HepG2 (cell line): Measurements from ENCODE around the gene ROBO2.

Experiments used
- PCBP1 ChIP-seq: fragments of 200-400 bp; formaldehyde crosslinking; IDR thresholded peaks from 2 replicates; pipeline ENCODE4 v1.6.1; 2017; ENCODE audit warnings: mild to moderate bottlenecking, low read depth, low read length, borderline replicate concordance
- PHF8 ChIP-seq: sonication (generic); formaldehyde crosslinking; IDR thresholded peaks from 2 replicates; pipeline ENCODE4 v1.5.0; 2020; ENCODE audit warnings: missing genetic modification reagents
- TCF7L2 ChIP-seq: IDR thresholded peaks from 2 replicates; pipeline ENCODE4 v1.6.1; 2011; ENCODE audit warnings: mild to moderate bottlenecking, low read depth, low read length, moderate library complexity
- ZNF33B ChIP-seq: sonication (generic); formaldehyde crosslinking; IDR thresholded peaks from 2 replicates; pipeline ENCODE4 v1.5.1; 2020; ENCODE audit warnings: mild to moderate bottlenecking, missing genetic modification reagents
- TF ChIP-seq, protein P1 (sequence below): sonication (generic); formaldehyde crosslinking; IDR thresholded peaks from 2 replicates; pipeline ENCODE4 v1.8.1; 2023; ENCODE audit warnings: mild to moderate bottlenecking, inconsistent platforms, moderate library complexity, missing genetic modification reagents, borderline replicate concordance
- TF ChIP-seq, protein P2 (sequence below): sonication (generic); formaldehyde crosslinking; conservative IDR thresholded peaks from 2 replicates; pipeline ENCODE4 v1.4.0; 2020; ENCODE audit warnings: missing genetic modification reagents

DNA sequence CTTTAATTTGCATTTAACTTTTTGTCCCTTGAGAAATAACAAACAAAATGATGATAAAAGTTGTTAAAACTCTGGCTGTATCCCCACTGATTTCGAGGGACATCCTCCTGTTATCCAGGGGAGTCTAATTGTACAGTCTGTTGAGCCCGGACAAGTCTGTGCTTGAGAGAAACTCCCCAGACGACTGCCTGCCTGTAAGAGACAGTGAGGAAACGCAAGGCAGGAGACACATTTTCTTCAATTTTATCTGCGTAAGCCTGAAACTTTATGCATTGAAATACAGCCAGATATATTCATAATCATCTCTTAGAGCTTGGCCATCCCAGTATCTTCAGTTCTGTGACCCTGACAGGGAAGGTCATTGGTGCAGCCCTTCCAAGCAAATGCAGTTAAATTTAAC is 97.7 kb downstream of the ROBO2 start:
- TF ChIP-seq, protein P1, sequence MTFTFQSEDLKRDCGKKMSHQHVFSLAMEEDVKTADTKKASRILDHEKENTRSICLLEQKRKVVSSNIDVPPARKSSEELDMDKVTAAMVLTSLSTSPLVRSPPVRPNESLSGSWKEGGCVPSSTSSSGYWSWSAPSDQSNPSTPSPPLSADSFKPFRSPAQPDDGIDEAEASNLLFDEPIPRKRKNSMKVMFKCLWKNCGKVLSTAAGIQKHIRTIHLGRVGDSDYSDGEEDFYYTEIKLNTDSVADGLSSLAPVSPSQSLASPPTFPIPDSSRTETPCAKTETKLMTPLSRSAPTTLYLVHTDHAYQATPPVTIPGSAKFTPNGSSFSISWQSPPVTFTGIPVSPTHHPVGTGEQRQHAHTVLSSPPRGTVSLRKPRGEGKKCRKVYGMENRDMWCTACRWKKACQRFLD, result no peak
- TF ChIP-seq ZNF33B (CRISPR knock-in tag), result no peak
- no peak for TF ChIP-seq PCBP1
- TF ChIP-seq TCF7L2, result no peak
- TF ChIP-seq PHF8, result no peak
- TF ChIP-seq, protein P2, sequence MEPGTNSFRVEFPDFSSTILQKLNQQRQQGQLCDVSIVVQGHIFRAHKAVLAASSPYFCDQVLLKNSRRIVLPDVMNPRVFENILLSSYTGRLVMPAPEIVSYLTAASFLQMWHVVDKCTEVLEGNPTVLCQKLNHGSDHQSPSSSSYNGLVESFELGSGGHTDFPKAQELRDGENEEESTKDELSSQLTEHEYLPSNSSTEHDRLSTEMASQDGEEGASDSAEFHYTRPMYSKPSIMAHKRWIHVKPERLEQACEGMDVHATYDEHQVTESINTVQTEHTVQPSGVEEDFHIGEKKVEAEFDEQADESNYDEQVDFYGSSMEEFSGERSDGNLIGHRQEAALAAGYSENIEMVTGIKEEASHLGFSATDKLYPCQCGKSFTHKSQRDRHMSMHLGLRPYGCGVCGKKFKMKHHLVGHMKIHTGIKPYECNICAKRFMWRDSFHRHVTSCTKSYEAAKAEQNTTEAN (CRISPR knock-in tag), result no peak
